Neural crest cell (in vitro differentiated cells): ENCODE measurements around the gene RELA. TPM values are rescaled to one million over a fixed set of nuclear protein-coding genes. Genes with fewer than 3 reads are reported as not detected.
A peak's percentile ranks its signal among the peaks of the same experiment; 100 is the strongest.
"Not testable (repeated sequence)": the region's sequence is repeated elsewhere in the genome, so short reads cannot be mapped to it uniquely, and the experiment has no call there.

Source experiments
- DNase-seq: peaks from one replicate; pipeline ENCODE4 v3.0.0; 2021; ENCODE audit warnings: low read depth, mixed read lengths, low spot score
- H3K27ac Mint-ChIP-seq: one replicate; pipeline ENCODE4 v1.8.0; 2021; ENCODE audit warnings: mild to moderate bottlenecking, mixed read lengths; ENCODE audit not compliant: unreplicated experiment
- H3K27me3 Mint-ChIP-seq: 2 replicates; pipeline ENCODE4 v1.8.0; 2021; ENCODE audit warnings: low read depth, mild to moderate bottlenecking, mixed read lengths
- H3K36me3 Mint-ChIP-seq: 2 replicates; pipeline ENCODE4 v1.8.0; 2021; ENCODE audit warnings: low read depth, mild to moderate bottlenecking, mixed read lengths
- H3K4me1 Mint-ChIP-seq: 2 replicates; pipeline ENCODE4 v1.8.0; 2021; ENCODE audit warnings: mixed read lengths
- H3K4me3 Mint-ChIP-seq: one replicate; pipeline ENCODE4 v1.8.0; 2021; ENCODE audit warnings: mild to moderate bottlenecking, mixed read lengths
- H3K9me3 Mint-ChIP-seq: 2 replicates; pipeline ENCODE4 v1.8.0; 2021; ENCODE audit warnings: mixed read lengths
- total RNA-seq: library from RNA; stranded (reverse); gene quantifications from 2 replicates; pipeline ENCODE4 v1.2.1, GENCODE V29; 2021
- TF ChIP-seq, protein P1 (sequence below): fragments of 200-600 bp; sonication (generic); conservative IDR thresholded peaks from 2 replicates; pipeline ENCODE4 v1.5.0; 2021; ENCODE audit warnings: antibody characterized with exemption, mild to moderate bottlenecking

RELA gene
- total RNA-seq, 1 donor from 2014 or later: 53.7 TPM

DNA sequence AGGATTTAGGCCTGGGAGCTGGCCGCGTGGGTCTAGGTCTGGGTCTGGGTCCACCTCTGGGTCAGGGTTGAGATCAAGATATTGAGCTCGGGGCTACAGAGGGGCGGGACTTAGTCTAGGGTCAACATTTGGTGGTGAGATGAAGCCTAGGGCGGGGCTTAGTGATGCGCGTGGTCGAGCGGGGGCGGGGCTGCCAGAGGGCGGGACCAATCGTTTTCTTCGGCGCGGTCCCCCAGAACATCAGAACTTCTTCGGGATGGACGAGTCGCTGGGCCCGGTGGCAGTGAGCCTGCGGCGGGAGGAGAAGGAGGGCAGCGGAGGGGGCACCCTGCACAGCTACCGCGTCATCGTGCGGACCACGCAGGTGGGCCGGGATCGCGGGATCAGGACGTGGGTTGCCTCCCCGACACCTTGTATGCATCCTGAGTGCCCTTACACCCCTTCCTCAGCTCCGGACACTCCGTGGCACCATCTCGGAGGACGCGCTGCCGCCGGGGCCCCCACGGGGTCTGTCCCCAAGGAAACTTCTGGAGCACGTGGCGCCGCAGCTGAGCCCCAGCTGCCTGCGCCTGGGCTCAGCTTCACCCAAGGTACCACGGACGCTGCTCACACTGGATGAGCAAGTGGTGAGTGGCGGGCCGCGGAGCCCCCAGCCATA, 20.6 kb downstream of the RELA start:
- TF ChIP-seq, protein P1, sequence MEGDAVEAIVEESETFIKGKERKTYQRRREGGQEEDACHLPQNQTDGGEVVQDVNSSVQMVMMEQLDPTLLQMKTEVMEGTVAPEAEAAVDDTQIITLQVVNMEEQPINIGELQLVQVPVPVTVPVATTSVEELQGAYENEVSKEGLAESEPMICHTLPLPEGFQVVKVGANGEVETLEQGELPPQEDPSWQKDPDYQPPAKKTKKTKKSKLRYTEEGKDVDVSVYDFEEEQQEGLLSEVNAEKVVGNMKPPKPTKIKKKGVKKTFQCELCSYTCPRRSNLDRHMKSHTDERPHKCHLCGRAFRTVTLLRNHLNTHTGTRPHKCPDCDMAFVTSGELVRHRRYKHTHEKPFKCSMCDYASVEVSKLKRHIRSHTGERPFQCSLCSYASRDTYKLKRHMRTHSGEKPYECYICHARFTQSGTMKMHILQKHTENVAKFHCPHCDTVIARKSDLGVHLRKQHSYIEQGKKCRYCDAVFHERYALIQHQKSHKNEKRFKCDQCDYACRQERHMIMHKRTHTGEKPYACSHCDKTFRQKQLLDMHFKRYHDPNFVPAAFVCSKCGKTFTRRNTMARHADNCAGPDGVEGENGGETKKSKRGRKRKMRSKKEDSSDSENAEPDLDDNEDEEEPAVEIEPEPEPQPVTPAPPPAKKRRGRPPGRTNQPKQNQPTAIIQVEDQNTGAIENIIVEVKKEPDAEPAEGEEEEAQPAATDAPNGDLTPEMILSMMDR: no peak
- no peaks in the 10 kb centered on the region for H3K36me3 Mint-ChIP-seq
- H3K4me1 Mint-ChIP-seq: peaks cover 24% of the 10 kb centered on the region
- no peak for DNase-seq
- H3K4me3 Mint-ChIP-seq: peak overlapping the region; percentile 72
- H3K27me3 Mint-ChIP-seq: peaks cover 4% of the 10 kb centered on the region
- no peaks in the 10 kb centered on the region for H3K9me3 Mint-ChIP-seq
- H3K27ac Mint-ChIP-seq: no peak overlapping the region

DNA sequence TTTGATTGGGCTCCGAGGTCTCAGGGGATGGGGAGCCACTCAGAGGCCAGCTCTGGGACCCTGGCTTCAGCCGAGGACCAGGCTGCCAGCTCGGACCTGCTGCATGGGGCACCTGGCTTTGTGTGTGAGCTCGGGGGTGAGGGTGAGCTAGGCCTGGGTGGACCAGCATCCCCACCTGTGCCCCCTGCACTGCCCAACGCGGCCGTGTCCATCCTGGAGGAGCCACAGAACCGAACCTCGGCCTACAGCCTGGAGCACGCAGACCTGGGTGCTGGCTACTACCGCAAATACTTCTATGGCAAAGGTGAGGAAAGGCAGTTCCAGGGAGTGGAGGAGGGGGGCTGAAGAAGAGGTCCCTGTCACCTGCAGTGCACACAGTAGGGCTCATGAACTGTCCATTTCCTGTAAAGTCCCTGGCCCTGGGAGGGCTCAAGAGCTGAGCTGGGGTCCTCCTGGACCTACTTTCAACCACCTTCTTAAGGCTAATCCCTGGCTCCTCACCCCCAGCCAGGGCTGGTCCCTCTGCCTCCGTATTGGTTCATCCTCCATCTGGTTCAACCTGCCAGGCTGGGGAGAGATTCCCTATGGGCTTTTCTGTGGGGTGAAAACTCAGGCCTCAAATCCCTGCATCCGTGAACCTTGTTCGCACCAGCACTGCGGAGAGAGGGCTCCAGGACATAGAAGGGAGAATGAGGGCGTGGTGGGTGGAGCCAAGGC, 21.3 kb downstream of the RELA start:
- Mint-ChIP-seq H3K9me3 (no peaks in the 10 kb centered on the region), H3K4me1 (peaks cover 28% of the 10 kb centered on the region), H3K36me3 (no peaks in the 10 kb centered on the region), H3K27ac (no peak overlapping the region), H3K27me3 (peaks cover 4% of the 10 kb centered on the region), H3K4me3 (peak overlapping the region; percentile 72)
- DNase-seq: no peak
- TF ChIP-seq, protein P1: no peak

GRCh38 chr11:65640483-65641296, 22.0 kb downstream of the RELA start:
- Mint-ChIP-seq H3K27ac (no peak overlapping the region), H3K4me1 (peaks cover 28% of the 10 kb centered on the region), H3K36me3 (no peaks in the 10 kb centered on the region), H3K27me3 (peaks cover 2% of the 10 kb centered on the region), H3K4me3 (no peak overlapping the region), H3K9me3 (no peaks in the 10 kb centered on the region)
- TF ChIP-seq, protein P1: no peak
- no peak for DNase-seq

DNA sequence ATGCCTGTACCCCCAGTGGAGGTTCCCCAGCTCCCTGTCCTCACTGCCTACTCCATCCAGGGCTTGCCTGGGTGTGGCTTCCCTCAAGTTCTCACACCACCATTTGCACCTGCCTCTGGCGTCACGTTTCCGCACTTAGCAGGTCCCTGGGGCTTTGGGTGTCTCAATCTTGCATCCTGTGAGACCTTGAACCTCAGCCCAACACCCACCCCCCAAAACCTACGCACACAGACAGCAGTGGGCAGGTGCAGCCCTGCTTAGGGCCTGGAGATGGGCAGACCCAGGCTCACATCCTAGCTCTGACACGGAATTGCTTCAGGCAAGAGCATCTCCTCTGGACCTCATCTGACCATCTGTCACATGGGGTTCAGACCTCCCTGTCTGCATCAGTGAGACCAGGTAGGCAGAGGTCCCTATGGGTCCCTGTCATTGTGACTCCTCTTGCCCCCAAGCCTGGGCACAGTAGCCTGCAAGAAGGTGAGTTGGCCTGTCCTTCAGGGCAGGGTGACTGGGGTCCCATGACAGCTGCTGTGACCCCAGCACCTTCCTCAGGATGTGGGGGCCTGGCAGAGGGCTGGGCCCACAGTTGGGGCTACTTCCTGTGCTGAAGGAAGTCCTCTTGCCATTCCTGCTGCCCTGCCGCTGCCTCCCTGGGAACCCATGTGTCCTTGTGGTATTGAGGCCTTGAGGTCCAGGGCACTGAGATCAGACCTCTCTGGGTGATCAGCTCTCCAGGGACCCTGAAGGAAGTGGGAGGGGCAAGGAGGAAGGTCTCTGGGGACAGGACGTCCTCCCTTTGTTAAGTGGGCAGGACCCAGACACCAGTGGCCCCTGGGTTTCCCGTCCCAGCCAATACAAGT, 22.9 kb downstream of the RELA start:
- no peaks in the 10 kb centered on the region for H3K27me3 Mint-ChIP-seq
- peak overlapping the region; percentile 23 for H3K4me3 Mint-ChIP-seq
- H3K9me3 Mint-ChIP-seq: no peaks in the 10 kb centered on the region
- peaks cover 28% of the 10 kb centered on the region for H3K4me1 Mint-ChIP-seq
- no peaks in the 10 kb centered on the region for H3K36me3 Mint-ChIP-seq
- no peak for DNase-seq
- TF ChIP-seq, protein P1: no peak
- no peak overlapping the region for H3K27ac Mint-ChIP-seq

DNA sequence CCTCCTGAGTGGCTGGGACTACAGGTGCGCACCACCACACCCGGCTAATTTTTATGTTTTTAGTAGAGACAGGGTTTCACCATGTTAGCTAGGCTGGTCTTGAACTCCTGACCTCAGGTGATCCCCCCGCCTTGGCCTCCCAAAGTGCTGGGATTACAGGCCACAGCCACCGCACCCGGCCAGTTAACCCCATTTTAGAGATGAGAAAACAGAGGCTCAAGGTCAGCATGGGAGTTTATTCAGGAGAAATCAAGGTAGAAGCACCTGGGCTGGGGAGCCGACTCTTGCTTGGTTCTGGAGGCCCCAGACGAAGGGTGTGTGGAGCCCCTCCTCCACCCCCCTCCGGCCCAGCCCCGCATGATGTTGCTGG, 23.5 kb downstream of the RELA start:
- not testable (repeated sequence) for H3K27ac Mint-ChIP-seq, H3K36me3 Mint-ChIP-seq, H3K9me3 Mint-ChIP-seq, H3K27me3 Mint-ChIP-seq, DNase-seq
- H3K4me3 Mint-ChIP-seq: peak overlapping the region; percentile 81
- H3K4me1 Mint-ChIP-seq: peaks cover 28% of the 10 kb centered on the region
